ENCODE measurements around the gene ZNF230.
A peak's percentile ranks its signal among the peaks of the same experiment; 100 is the strongest.

Gene ZNF230

DNA sequence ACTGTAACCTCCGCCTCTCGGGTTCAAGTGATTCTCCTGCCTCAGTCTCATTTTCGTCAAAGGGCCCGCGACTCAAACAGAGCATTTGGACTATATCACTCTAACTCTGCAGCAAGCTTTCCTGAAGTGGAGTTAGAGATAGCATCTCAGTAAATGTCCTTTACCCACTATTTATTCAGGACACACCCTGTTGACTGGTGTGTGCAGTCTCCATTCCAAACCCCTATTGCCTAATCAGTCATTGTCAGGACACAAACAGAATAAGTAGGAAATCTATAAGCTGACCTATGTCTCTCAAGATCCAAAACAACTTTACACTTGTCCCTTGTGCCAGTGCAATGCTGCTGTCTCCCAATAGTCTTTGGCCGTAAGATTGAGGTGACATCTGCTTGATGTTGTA, 23.9 kb downstream of the ZNF230 start:
- intact Hi-C loops (cut with DNase I), result no loop called here
- DNase-seq, result no peak

DNA sequence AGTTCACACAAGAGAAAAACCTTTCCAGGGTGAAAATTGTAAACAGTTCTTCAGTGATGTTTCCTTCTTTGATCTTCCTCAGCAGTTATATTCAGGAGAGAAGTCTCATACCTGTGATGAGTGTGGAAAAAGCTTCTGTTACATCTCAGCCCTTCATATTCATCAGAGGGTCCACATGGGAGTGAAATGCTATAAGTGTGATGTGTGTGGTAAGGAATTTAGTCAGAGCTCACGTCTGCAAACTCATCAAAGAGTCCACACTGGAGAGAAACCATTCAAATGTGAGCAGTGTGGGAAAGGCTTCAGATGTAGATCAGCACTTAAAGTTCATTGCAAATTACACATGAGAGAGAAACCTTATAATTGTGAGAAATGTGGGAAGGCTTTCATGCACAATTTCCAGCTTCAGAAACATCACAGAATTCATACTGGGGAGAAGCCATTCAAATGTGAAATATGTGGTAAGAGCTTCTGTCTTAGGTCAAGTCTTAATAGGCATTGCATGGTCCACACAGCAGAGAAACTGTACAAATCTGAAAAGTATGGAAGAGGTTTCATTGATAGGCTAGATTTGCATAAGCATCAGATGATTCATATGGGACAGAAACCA, 29.3 kb downstream of the ZNF230 start:
- intact Hi-C loops (cut with DNase I), result no loop called here
- DNase-seq, result no peak

DNA sequence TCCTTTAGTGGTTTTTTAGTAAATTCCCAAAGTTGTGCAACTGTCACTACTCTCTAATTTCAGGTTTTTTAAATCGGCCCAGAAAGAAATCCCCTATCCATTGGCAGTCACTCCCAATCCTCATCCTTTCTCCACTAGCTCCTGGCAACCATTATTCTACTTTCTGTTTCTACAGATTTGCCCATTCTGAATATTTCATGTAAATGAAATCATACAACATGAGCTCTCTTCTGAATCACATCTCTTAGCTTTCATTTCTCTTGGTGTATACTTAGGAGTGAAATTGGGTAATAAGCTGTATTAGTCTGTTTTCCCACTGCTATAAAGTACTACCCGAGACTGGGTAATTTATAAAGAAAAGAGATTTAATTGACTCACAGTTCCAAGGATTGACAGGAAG, 39.4 kb downstream of the ZNF230 start:
- intact Hi-C loops (cut with DNase I), result no loop called here
- no peak for DNase-seq

DNA sequence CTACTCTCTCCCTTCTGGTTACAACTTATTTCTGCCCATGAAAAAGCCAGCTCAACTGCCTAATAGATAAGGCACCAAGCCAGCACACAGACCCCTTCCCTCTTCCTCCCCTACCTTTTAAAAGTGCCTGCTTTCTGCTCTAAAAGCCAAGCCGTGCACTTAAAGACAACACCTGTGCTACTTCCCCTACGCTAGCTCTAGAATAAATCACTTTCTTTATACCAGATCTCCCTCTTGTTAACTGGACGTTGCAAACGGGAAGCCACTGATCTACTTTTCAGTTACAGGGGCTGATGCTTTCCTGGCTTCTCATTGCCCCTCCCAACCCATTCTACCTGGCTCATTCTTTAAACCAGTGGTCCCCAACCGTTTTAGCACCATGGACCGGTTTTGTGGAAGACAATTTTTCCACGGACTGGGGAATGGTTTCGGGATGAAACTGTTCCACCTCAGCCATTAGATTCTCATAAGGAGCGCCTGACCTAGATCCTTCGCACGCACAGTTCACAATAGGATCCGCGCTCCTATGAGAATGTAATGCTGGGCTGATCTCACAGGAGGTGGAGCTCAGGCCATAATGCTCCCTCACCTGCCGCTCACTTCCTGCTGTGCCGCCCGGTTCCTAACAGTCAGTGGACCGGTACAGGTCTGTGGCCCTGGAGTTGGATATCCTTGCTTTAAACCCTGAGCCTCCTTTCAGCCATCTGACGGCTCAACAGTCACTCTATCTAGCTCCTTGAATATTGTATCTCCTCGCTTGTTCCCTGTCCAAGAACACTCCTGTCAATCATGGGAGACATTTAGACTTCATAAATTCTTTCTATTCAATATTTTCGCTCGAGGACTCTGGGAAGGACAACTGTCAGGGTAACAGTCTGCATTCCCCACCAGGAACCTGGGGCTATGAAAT, 48.2 kb downstream of the ZNF230 start:
- DNase-seq, result peak in 6 of 10 donors; percentile 12 to 87 (median 64)
- intact Hi-C loops (cut with DNase I), result loop anchor here (1.0 to 2.0 kb wide), 5 partner anchors 43 to 114 kb away; partner anchors contain the start of genes ZNF155, ZNF224, ZNF225 and ZNF226

DNA sequence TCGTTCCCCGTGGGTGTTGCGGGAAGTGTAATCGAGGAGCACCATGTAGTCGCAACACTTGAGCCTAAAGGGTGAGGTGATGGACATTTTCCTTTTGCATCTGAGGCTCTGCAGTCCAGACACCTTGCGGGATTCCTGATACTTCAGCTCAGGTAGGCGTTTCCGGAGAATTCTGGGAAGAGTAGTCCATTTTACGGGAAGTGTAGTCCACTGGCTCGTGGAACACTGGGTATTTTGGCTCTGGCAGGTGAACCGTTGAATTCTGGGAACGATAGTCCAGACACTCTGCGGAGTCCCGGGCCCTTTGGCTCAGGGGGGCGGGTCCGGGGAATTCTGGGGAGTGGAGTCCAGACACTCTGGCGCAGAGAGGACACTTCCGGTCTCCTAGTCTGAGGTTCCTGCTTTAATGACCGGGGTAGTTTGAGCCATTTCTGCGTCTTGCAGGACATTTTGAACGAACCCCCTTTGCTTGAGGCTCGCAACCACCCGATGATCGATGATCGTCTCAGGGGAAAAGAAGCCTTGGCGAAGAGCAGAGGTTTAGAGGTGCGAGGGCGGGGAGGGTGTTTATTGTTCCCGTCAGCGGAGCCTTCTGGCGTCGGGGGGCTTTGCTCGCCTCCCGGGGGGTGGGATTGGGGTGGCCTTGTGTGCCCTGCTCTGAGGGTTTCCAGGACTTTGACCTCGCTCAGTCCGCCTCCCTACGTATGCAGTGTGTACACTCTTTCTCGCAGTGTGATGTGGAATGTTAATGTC, 49.1 kb downstream of the ZNF230 start, which contains the start of gene ZNF223:
Gene ZNF223 (plus strand): TSS at position 387 of the 753 bp plus-strand sequence. CDS start 3,141 bp downstream, outside the sequence.
- DNase-seq, result peak; percentile 95 to 99 (median 97)
- intact Hi-C loops (cut with DNase I), result loop anchor here (1.0 to 2.0 kb wide), 6 partner anchors 20 to 113 kb away; partner anchors contain the start of genes ZNF155, ZNF224, ZNF225 and ZNF226

DNA sequence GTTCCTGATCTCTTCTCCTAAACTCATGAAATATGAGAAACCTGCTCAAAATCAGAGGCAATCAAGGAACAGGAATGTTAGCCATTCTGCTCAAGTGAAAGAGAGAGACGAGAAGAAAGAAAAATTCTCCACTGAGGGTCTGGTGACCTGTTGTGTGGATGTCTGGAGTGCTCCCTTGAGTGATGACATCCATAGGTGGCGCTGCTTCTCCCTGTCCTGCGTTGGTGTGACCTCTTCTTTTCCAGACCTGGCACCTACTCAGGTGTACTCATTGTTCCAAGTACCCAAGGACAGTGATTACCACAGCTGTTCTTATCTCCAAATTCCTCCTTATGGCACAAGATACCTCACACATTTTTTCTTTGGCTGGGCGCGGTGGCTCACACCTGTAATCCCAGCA, 53.1 kb downstream of the ZNF230 start:
- intact Hi-C loops (cut with DNase I), result no loop called here
- DNase-seq, result no peak

DNA sequence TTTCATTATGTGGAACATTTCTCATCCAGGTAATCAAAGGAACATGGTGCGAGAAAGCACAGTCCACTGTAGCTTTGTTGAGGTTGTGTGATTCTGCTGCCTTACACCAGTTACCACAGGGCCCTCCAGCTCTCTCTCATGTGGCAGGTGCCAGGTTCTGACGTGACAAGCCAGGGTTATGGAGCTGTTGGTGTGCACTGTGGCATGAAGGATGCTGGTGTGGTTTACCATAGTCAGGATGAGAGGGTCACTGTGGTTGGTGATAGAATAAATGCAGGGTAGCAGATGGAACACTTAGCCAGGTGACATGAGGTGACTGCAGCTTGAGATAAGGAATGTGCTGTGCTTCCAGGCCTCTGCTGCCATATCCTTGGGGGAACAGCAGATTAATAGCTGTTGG, 56.5 kb downstream of the ZNF230 start:
- intact Hi-C loops (cut with DNase I), result no loop called here
- DNase-seq, result no peak

DNA sequence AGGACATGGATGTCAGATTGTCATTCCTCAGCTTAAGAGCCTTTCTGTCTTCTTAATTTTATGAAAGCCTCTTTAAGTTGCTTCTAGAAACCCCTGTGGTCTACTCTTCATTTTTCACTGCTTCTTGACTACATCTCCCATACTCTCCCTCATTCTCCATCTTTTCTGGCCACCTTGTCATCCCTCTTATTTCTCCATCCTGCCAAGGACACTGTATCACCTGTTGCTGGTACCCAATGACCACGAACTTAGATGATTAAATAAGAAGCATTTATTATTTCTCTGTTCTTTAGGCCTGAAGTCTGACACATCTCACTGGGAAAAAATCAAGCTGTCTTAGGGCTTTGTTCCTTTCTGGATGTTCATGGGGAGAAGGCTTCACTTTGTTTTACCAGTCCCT, 58.3 kb downstream of the ZNF230 start:
- intact Hi-C loops (cut with DNase I), result no loop called here

More for the DNA sequence above, 58.3 kb downstream of the ZNF230 start:
- no peak for DNase-seq
